ENCODE data around the gene KRTAP21-3.

- TF ChIP-seq EZH2 (IDR thresholded peaks at IDR 0.05; ENCODE audit: insufficient read depth, poor library complexity, severe bottlenecking) (no peak), EZH2phosphoT487 (IDR thresholded peaks at IDR 0.05; ENCODE audit: insufficient read depth, low read depth) (no peak)
These were observed 49.8 kb downstream of the KRTAP21-3 start for GRCh38 chr21:30668776-30669175.

Data from GM23248 (cell line).